Natural killer cell (primary cell): ENCODE results near the gene ANKH. TPM values are rescaled to one million over a fixed set of nuclear protein-coding genes. Genes with fewer than 3 reads are reported as not detected.

ENCODE experiments used
- ATAC-seq, 3 donors: fragments of 150-1000 bp in 2 of 3; fragments of 200-7000 bp in 1 of 3; cut with Tn5 transposase; 1 replicate in 1 of 3; 2 replicates in 2 of 3; pipeline ENCODE4 v1.10.0; 2021; ENCODE audit warnings: mild to moderate bottlenecking in 2 of 3, moderate library complexity in 2 of 3
- DNase-seq, 2 donors: peaks; one replicate each; pipeline versions ENCODE4 v3.0.0 to v3.0.0-alpha.2; 2013 to 2021; ENCODE audit warnings: mixed read lengths in 1 of 2
- H3K27ac ChIP-seq: one replicate; pipeline ENCODE4 v1.5.1; 2013; ENCODE audit warnings: mild to moderate bottlenecking, low read length
- H3K27me3 ChIP-seq: one replicate; pipeline ENCODE4 v1.6.1; 2013; ENCODE audit warnings: low read length; ENCODE audit not compliant: control insufficient read depth, insufficient read depth
- H3K36me3 ChIP-seq: one replicate; pipeline ENCODE4 v1.6.1; 2013; ENCODE audit warnings: low read length; ENCODE audit not compliant: control insufficient read depth, insufficient read depth
- H3K4me1 ChIP-seq: one replicate; pipeline ENCODE4 v1.6.1; 2013; ENCODE audit warnings: low read length; ENCODE audit not compliant: control insufficient read depth, insufficient read depth
- H3K4me3 ChIP-seq: one replicate; pipeline ENCODE4 v1.5.1; 2013; ENCODE audit warnings: low read length
- H3K9me3 ChIP-seq: one replicate; pipeline ENCODE4 v1.6.1; 2013; ENCODE audit warnings: low read length; ENCODE audit not compliant: control insufficient read depth, insufficient read depth
- H3K27ac Mint-ChIP-seq, 2 donors: one replicate each; pipeline ENCODE4 v1.8.0; 2022; ENCODE audit warnings: mild to moderate bottlenecking in 2 of 2, mixed read lengths in 2 of 2, moderate library complexity in 1 of 2
- H3K27me3 Mint-ChIP-seq, 2 donors: one replicate each; pipeline ENCODE4 v1.8.0; 2022; ENCODE audit warnings: low read depth in 2 of 2, mixed read lengths in 2 of 2
- H3K36me3 Mint-ChIP-seq: one replicate; pipeline ENCODE4 v1.8.0; 2022; ENCODE audit warnings: mixed read lengths
- H3K4me1 Mint-ChIP-seq, 2 donors: one replicate each; pipeline ENCODE4 v1.8.0; 2022; ENCODE audit warnings: mixed read lengths in 2 of 2
- H3K4me3 Mint-ChIP-seq: one replicate; pipeline ENCODE4 v1.8.0; 2022; ENCODE audit warnings: mild to moderate bottlenecking, moderate library complexity, mixed read lengths
- H3K9me3 Mint-ChIP-seq, 2 donors: one replicate each; pipeline ENCODE4 v1.8.0; 2022; ENCODE audit warnings: mixed read lengths in 2 of 2
- WGBS: methylation state at CpG from one replicate; pipeline ENCODE4 v1.1.7; 2013; ENCODE audit warnings: missing lambda C conversion rate; ENCODE audit not compliant: insufficient coverage; 5-methylcytosine and 5-hydroxymethylcytosine counted together
- intact Hi-C: fragments of 100-400 bp; cut with micrococcal nuclease; formaldehyde crosslinking; loops from one replicate; pipeline ENCODE4 v1.14.2; 2022
- total RNA-seq, 4 donors: library from RNA; stranded (reverse); fragments of 120-200 nt in 1 of 4; gene quantifications; one replicate each; pipeline versions ENCODE4 v1.2.3 to v1.2.4, GENCODE V29; 2013 to 2022
- TF ChIP-seq, protein P1 (sequence below): fragments of 200-600 bp; IDR thresholded peaks from one replicate; pipeline ENCODE4 v1.8.0; 2022; ENCODE audit warnings: antibody characterized with exemption

ANKH gene
- total RNA-seq, 3 donors from 2014 or later (not counting 1 experiment from before 2014, with no cell fraction given): 52.9 to 78.0 (median 63.8) TPM

DNA sequence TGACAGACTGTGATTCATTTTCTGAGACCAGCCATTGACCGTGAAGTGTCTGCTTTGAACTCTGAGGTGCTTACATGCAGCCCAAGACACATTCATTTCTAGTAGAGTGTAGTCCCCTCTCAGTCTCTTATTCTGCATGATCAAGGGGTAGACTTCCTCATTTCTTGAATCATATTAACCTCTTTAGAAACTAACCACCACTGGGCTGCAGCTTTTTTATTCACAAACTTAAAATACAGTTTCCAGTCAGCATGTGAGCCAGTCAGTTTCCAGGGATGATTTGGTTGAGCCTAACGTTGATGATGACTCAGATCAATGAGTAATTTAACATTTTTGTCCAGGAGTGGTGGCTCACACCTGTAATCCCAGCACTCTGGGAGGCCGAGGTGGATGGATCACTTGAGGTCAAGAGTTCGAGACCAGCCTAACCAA is 147.9 kb downstream of the ANKH start:
- H3K9me3 ChIP-seq: no peaks in the 10 kb centered on the region
- WGBS: 77% methylated on average over 4 of the region's 4 CpGs
- DNase-seq (no peak), ATAC-seq (no peak)
- intact Hi-C loops: no loop called here
- no peaks in the 10 kb centered on the region for H3K36me3 ChIP-seq
- H3K36me3 Mint-ChIP-seq: no peaks in the 10 kb centered on the region
- H3K4me1 Mint-ChIP-seq: peaks cover 9 to 10% of the 10 kb centered on the region in 2 donors
- TF ChIP-seq, protein P1, sequence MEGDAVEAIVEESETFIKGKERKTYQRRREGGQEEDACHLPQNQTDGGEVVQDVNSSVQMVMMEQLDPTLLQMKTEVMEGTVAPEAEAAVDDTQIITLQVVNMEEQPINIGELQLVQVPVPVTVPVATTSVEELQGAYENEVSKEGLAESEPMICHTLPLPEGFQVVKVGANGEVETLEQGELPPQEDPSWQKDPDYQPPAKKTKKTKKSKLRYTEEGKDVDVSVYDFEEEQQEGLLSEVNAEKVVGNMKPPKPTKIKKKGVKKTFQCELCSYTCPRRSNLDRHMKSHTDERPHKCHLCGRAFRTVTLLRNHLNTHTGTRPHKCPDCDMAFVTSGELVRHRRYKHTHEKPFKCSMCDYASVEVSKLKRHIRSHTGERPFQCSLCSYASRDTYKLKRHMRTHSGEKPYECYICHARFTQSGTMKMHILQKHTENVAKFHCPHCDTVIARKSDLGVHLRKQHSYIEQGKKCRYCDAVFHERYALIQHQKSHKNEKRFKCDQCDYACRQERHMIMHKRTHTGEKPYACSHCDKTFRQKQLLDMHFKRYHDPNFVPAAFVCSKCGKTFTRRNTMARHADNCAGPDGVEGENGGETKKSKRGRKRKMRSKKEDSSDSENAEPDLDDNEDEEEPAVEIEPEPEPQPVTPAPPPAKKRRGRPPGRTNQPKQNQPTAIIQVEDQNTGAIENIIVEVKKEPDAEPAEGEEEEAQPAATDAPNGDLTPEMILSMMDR: no peak
- H3K27me3 ChIP-seq: no peaks in the 10 kb centered on the region
- no peak overlapping the region for H3K27ac Mint-ChIP-seq
- H3K27ac ChIP-seq: no peak overlapping the region
- no peak overlapping the region for H3K4me3 ChIP-seq
- H3K4me1 ChIP-seq: peaks cover 2% of the 10 kb centered on the region
- no peaks in the 10 kb centered on the region for H3K9me3 Mint-ChIP-seq
- H3K27me3 Mint-ChIP-seq: no peaks in the 10 kb centered on the region
- H3K4me3 Mint-ChIP-seq: no peak overlapping the region

DNA sequence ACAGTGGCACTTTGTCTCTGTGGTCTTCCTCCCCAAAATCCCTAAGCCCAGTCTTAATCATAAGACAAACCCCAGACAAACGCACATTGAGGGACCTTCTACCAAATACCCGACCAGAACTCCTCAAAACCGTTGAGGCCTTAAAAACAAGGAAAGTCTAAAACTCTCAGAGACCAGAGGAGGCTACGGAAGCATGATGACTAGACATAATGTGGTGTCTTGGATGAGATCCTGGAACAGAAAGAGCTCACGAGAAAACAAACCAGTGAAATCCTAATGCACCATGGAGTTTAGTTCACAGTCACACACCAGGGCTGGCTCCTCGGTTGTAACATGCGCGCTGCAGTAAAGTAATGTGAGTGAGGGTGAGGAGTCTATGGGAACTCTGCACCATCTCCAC is 148.7 kb downstream of the ANKH start:
- intact Hi-C loops: no loop called here
- ATAC-seq: no peak
- Histone ChIP-seq H3K9me3 (no peaks in the 10 kb centered on the region), H3K27me3 (no peaks in the 10 kb centered on the region), H3K4me1 (peaks cover 2% of the 10 kb centered on the region), H3K27ac (no peak overlapping the region), H3K36me3 (no peaks in the 10 kb centered on the region), H3K4me3 (no peak overlapping the region)
- Mint-ChIP-seq H3K4me1 (peaks cover 9 to 10% of the 10 kb centered on the region in 2 donors), H3K27me3 (no peaks in the 10 kb centered on the region), H3K9me3 (no peaks in the 10 kb centered on the region), H3K36me3 (no peaks in the 10 kb centered on the region), H3K27ac (no peak overlapping the region), H3K4me3 (no peak overlapping the region)
- WGBS: 95% methylated on average over 5 of the region's 8 CpGs
- TF ChIP-seq, protein P1: no peak
- DNase-seq: no peak

DNA sequence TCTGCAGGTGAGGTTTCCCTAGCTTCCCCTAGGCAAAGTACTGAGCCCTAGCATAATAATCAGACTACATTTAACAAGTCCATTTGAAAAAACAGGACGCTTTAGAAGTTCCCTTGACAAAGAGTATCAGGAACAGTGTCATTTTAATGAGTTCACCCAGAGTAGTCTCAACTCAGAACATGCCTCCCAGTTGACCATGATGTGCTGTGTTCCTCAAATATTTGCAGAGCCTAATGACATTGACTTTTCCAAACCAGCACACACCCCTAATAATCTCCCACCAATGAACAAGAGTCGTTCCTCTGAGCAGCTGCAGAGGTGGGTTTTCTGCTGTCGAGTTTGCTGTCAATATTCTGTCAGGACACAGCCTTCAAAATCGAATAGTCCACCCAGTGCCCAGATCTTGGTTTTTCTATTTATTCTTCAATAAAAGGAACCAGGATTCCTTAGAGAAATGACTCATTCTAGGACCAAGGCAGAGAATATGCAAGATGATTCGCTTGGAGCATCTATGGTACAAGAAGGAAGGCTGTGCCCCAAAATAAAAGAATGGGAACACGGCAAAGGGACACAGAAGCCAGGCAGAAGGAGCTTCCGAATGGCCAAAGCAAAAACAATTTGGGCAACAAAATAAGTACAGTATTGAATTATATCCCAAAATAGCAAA is 149.5 kb downstream of the ANKH start:
- TF ChIP-seq, protein P1: no peak
- ATAC-seq (no peak), DNase-seq (no peak)
- Mint-ChIP-seq H3K36me3 (no peaks in the 10 kb centered on the region), H3K4me1 (peaks cover 9 to 10% of the 10 kb centered on the region in 2 donors), H3K4me3 (no peak overlapping the region), H3K27me3 (no peaks in the 10 kb centered on the region), H3K9me3 (no peaks in the 10 kb centered on the region), H3K27ac (no peak overlapping the region)
- Histone ChIP-seq H3K27me3 (no peaks in the 10 kb centered on the region), H3K36me3 (no peaks in the 10 kb centered on the region), H3K4me3 (no peak overlapping the region), H3K27ac (no peak overlapping the region), H3K9me3 (no peaks in the 10 kb centered on the region), H3K4me1 (peaks cover 2% of the 10 kb centered on the region)
- WGBS: 92% methylated on average over 7 of the region's 7 CpGs
- intact Hi-C loops: no loop called here
